AG04450 (cell line): ENCODE results near the gene FCN3. TPM values are rescaled to one million over a fixed set of nuclear protein-coding genes. Genes with fewer than 3 reads are reported as not detected.
A peak's percentile ranks its signal among the peaks of the same experiment; 100 is the strongest.
"Not testable (repeated sequence)": the region's sequence is repeated elsewhere in the genome, so short reads cannot be mapped to it uniquely, and the experiment has no call there.

ENCODE experiments used
- CTCF ChIA-PET: fragments of 300-600, 350-600 bp; formaldehyde crosslinking; extraction: SDS; loops from one replicate; lab custom pipeline; 2022; ENCODE audit warnings: antibody characterized with exemption, inconsistent platforms; lab: Charles Lee
- POLR2A ChIA-PET: fragments of 350-600 bp; formaldehyde crosslinking; extraction: SDS; loops from one replicate; lab custom pipeline; 2021; ENCODE audit warnings: antibody characterized with exemption, inconsistent platforms; lab: Yijun Ruan, JAX
- DNase-seq: peaks from one replicate; pipeline ENCODE4 v3.0.0-alpha.2; 2011; ENCODE audit warnings: low read depth, low spot score
- H3K27ac ChIP-seq: one replicate; pipeline ENCODE4 v1.5.1; 2012; ENCODE audit warnings: low read depth, low read length, control low read depth
- H3K27me3 ChIP-seq: one replicate; pipeline ENCODE4 v1.6.0; 2012; ENCODE audit warnings: low read length; ENCODE audit not compliant: control insufficient read depth, insufficient read depth
- H3K4me3 ChIP-seq: 2 replicates; pipeline ENCODE4 v1.5.1; 2011; ENCODE audit warnings: mild to moderate bottlenecking, low read depth, low read length, control low read depth
- H3K9me3 ChIP-seq: 2 replicates; pipeline ENCODE4 v1.5.1; 2012; ENCODE audit warnings: low read length; ENCODE audit not compliant: control insufficient read depth, insufficient read depth
- polyA plus RNA-seq: library from polyadenylated mRNA; depleted of rRNA; stranded (reverse); fragments of >200 nt; gene quantifications from 2 replicates; pipeline ENCODE4 v1.2.3, GENCODE V29; 2011
- TF ChIP-seq, protein P1 (sequence below): IDR thresholded peaks from 2 replicates; pipeline ENCODE4 v1.5.1; 2011; ENCODE audit warnings: low read depth, low read length, control low read depth, inconsistent platforms

FCN3 gene
- polyA plus RNA-seq, 1 experiment = not detected

DNA sequence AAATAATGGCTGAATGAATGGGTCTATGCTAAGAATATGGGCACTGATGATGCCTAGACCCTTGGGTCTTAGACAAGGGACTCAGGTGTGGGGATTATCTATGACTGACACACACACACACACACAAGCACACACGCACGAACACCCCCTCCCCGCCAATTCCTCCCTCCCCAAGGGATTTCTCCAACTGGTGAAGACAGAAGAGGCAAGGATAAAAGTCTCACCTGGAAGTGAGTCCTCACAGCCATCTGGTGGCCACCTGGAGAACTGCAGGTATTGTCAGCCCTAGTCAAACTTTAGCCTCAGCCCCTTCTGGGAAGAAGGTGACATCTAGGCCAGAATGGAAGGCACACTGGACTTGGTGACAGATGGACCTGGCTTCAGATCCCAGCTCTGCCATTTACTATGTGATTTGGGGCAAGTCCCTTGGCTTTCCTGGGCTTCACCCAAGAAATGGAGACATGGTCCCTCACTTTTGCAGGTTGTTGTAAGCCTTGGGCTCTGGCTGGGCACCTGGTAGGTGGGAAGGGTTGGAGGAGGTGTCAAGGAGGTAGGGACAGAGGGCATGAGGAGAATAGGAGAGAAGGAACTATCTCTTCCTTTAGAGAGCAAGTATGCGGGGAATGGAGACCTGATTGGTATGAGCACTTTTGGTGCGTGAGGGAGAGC, 13.8 kb upstream of the FCN3 start:
- DNase-seq = no peak
- Histone ChIP-seq H3K27ac (no peak overlapping the region), H3K27me3 (peaks cover 9% of the 10 kb centered on the region), H3K9me3 (no peaks in the 10 kb centered on the region), H3K4me3 (no peak overlapping the region)
- TF ChIP-seq, protein P1, sequence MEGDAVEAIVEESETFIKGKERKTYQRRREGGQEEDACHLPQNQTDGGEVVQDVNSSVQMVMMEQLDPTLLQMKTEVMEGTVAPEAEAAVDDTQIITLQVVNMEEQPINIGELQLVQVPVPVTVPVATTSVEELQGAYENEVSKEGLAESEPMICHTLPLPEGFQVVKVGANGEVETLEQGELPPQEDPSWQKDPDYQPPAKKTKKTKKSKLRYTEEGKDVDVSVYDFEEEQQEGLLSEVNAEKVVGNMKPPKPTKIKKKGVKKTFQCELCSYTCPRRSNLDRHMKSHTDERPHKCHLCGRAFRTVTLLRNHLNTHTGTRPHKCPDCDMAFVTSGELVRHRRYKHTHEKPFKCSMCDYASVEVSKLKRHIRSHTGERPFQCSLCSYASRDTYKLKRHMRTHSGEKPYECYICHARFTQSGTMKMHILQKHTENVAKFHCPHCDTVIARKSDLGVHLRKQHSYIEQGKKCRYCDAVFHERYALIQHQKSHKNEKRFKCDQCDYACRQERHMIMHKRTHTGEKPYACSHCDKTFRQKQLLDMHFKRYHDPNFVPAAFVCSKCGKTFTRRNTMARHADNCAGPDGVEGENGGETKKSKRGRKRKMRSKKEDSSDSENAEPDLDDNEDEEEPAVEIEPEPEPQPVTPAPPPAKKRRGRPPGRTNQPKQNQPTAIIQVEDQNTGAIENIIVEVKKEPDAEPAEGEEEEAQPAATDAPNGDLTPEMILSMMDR = peak; percentile 89
- ChIA-PET CTCF (interaction anchor here (0.7 to 7.3 kb wide), 5 partner anchors 20 to 280 kb away, joined by 3 to 124 read pairs (median 8); no protein-coding TSS in a partner anchor), POLR2A (no interaction called here)

DNA sequence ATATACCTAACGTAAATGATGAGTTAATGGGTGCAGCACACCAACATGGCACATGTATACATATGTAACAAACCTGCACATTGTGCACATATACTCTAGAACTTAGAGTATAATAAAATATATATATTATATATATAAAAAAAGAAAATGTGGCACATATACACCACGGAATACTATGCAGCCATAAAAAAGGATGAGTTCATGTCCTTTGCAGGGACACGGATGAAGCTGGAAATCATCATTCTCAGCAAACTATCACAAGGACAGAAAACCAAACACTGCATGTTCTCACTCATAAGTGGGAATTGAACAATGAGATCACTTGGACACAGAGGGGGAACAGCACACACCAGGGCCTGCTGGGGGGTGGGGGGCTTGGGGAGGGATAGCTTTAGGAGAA, 10.2 kb upstream of the FCN3 start:
- not testable (repeated sequence) for H3K9me3 ChIP-seq, DNase-seq, H3K27ac ChIP-seq, H3K4me3 ChIP-seq
- ChIA-PET CTCF (interaction anchor here (0.9 to 1.8 kb wide), 3 partner anchors 10 to 28 kb away, joined by 4 to 6 read pairs (median 4); partner anchors contain the start of gene MAP3K6), POLR2A (interaction anchor here (0.6 kb wide), 1 partner anchor 93 kb away, joined by 4 read pairs; no protein-coding TSS in a partner anchor)
- H3K27me3 ChIP-seq = peaks cover 25% of the 10 kb centered on the region

DNA sequence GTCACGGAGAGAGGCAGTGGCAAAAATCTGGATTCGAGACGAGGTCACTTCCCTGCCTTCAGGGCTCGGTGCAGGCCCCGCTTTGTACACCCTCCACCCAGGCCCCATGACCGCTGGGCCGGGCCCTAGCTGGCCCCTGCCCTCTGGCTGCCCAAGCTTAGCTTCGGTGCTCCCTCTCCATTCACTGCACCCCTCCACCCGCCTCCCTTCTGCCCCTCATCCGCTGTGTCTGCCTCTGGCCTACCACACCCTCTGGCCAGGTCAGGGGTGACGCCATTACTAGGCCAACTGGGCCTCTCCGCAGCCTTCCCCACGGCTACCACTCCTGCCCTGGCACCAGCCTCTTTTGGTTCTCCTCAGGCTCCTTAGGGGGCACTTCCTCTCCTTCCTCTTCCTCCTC, 9.0 kb upstream of the FCN3 start:
- Histone ChIP-seq H3K27ac (no peak overlapping the region), H3K9me3 (no peaks in the 10 kb centered on the region), H3K4me3 (no peak overlapping the region), H3K27me3 (peaks cover 25% of the 10 kb centered on the region)
- TF ChIP-seq, protein P1 = no peak
- no peak for DNase-seq
- CTCF ChIA-PET = interaction anchor here (0.7 to 2.3 kb wide), 4 partner anchors 8 to 17 kb away, joined by 3 to 8 read pairs (median 5); partner anchors contain the start of gene MAP3K6
- POLR2A ChIA-PET = no interaction called here

DNA sequence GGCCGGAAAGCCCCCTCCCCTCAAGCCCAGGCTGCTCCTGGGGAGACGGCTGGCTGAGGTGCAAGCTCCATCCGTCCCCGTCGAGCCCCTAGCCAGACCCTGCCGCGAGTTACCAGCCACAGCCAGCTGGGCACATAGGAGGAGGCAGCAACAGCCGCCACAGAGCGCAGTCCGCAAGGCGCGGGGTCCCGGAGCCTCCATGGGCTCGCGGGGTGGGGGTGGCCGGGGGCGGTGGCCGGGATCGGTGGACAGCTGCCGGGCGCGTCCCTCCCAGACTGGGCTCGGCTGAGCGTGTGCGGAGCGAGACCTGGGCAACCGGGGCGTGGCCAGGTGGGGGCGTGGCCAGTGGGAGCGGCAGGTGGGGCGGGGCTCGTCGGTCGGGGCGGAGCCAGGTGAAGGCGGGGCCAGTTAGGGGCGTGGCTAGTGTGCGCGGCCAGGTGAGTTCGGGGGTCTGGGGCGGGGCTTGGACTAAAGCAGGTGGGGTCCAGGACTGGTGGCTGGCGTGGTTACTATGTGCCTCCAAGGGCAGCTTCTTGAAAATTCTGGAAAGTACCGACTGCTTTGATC, 8.5 kb upstream of the FCN3 start, which contains the start of gene CD164L2:
CD164L2 (minus strand) TSS at position 295 of the 567 bp plus-strand sequence; CDS start at position 201, 94 bp downstream.
- no peak within 1 kb of the TSS for H3K27ac ChIP-seq
- CTCF ChIA-PET = interaction anchor here (0.7 to 2.3 kb wide), 4 partner anchors 8 to 86 kb away, joined by 3 to 8 read pairs (median 4); partner anchors contain the start of gene MAP3K6
- H3K9me3 ChIP-seq = no peaks in the 10 kb centered on the region
- no peak within 1 kb of the TSS for H3K4me3 ChIP-seq
- POLR2A ChIA-PET = no interaction called here
- TF ChIP-seq, protein P1 = no peak
- no peak for DNase-seq
- peaks cover 25% of the 10 kb centered on the region for H3K27me3 ChIP-seq

DNA sequence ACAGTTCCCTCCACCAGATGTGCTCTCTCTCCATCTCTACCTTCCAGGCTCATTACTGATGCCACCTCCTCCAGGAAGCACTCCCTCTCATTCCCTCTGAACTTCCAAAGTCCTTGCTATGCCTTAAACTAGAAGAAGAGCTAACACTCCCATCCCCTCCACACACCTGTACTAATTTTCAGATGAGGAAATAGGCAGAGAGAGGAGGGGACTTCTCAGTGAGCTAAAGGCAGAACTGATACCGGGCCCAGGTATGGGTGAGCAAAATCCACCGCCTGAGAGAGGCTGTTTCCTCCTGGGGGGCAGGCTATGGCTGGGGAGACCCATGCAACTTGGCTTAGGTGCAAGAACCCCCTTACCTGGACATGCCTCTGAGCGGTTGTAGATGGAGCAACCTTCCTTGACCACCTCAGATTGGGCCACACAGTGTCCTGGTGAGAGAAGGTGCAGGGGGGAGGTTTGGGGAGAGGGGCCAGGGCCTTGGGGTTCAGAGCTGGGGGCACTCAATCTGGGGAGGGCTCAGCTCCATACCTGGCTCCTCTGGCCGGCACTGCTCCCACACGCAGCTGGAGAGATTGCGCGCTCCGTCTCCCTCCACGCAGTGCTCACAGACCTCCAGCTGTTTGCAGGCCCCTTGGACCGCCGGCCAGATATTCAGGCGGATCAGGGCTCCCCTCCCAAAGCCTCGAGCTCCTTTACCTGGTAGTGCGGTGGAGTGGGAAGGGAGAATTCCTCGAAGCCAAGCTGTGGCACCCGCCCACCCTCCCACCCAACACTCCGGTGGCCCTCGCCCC, 7.5 kb upstream of the FCN3 start:
- Histone ChIP-seq H3K4me3 (no peak overlapping the region), H3K27ac (no peak overlapping the region), H3K27me3 (peaks cover 25% of the 10 kb centered on the region), H3K9me3 (no peaks in the 10 kb centered on the region)
- TF ChIP-seq, protein P1 = no peak
- POLR2A ChIA-PET = no interaction called here
- CTCF ChIA-PET = interaction anchor here (0.9 to 2.3 kb wide), 5 partner anchors 9 to 85 kb away, joined by 3 to 8 read pairs (median 4); no protein-coding TSS in a partner anchor
- DNase-seq = no peak
